GM12892 (cell line): ENCODE measurements around the gene GCG.

Experiments used
- POLR2A ChIP-seq: IDR thresholded peaks from 2 replicates; pipeline ENCODE4 v1.6.1; 2011; ENCODE audit warnings: low read depth, low read length, control low read depth
- POLR2AphosphoS5 ChIP-seq: IDR thresholded peaks from 2 replicates; pipeline ENCODE4 v1.6.1; 2011; ENCODE audit warnings: low read depth, low read length, control low read depth

- TF ChIP-seq POLR2A (no peak), POLR2AphosphoS5 (no peak)
Measured at GRCh38 chr2:162148956-162149355, 3.1 kb downstream of the GCG start.
